Mesodermal cell (in vitro differentiated cells): ENCODE results near the gene FBXO17.
"Not testable (repeated sequence)": the region's sequence is repeated elsewhere in the genome, so short reads cannot be mapped to it uniquely, and the experiment has no call there.

ENCODE experiments used
- H3K27ac ChIP-seq: 2 replicates; pipeline ENCODE4 v1.7.0; 2013; ENCODE audit warnings: mild to moderate bottlenecking, low read depth, low read length, moderate library complexity; ENCODE audit not compliant: severe bottlenecking
- H3K36me3 ChIP-seq: 2 replicates; pipeline ENCODE4 v1.7.1; 2013; ENCODE audit warnings: mild to moderate bottlenecking, low read length, moderate library complexity; ENCODE audit not compliant: control insufficient read depth, insufficient read depth
- H3K4me1 ChIP-seq: one replicate; pipeline ENCODE4 v1.7.1; 2013; ENCODE audit warnings: mild to moderate bottlenecking, low read length; ENCODE audit not compliant: insufficient read depth, control insufficient read depth, poor library complexity, severe bottlenecking
- H3K4me3 ChIP-seq: 2 replicates; pipeline ENCODE4 v1.7.0; 2013; ENCODE audit warnings: low read length, control low read depth, mild to moderate bottlenecking; ENCODE audit not compliant: insufficient read depth, poor library complexity, severe bottlenecking; ENCODE audit errors: extremely low read depth
- H3K9me3 ChIP-seq: 2 replicates; pipeline ENCODE4 v1.7.1; 2013; ENCODE audit warnings: mild to moderate bottlenecking, low read length, moderate library complexity; ENCODE audit not compliant: control insufficient read depth
- WGBS, 2 experiments: methylation state at CpG; one replicate each; pipeline ENCODE4 v1.1.5; 2013; ENCODE audit warnings: missing lambda C conversion rate in 2 of 2; ENCODE audit not compliant: insufficient coverage in 2 of 2; 5-methylcytosine and 5-hydroxymethylcytosine counted together

Gene FBXO17

GRCh38 chr19:39003796-39004195 lies 28.3 kb upstream of the FBXO17 start:
- Histone ChIP-seq H3K9me3 (no peaks in the 10 kb centered on the region), H3K27ac (no peak overlapping the region), H3K4me3 (no peak overlapping the region), H3K4me1 (no peaks in the 10 kb centered on the region), H3K36me3 (no peaks in the 10 kb centered on the region)
- WGBS, 2 experiments, result 93 to 95% methylated on average over 3 to 4 of the region's 4 CpGs

GRCh38 chr19:39003188-39003587 lies 27.6 kb upstream of the FBXO17 start:
- WGBS, 2 experiments, result 78 to 100% methylated on average over 3 to 4 of the region's 4 CpGs
- H3K9me3 ChIP-seq, result no peaks in the 10 kb centered on the region
- no peak overlapping the region for H3K27ac ChIP-seq
- H3K4me3 ChIP-seq, result no peak overlapping the region
- H3K36me3 ChIP-seq, result no peaks in the 10 kb centered on the region
- H3K4me1 ChIP-seq, result no peaks in the 10 kb centered on the region

- Histone ChIP-seq H3K36me3 (no peaks in the 10 kb centered on the region), H3K4me1 (no peaks in the 10 kb centered on the region), H3K9me3 (no peaks in the 10 kb centered on the region), H3K4me3 (no peak overlapping the region), H3K27ac (no peak overlapping the region)
- 94 to 96% methylated on average over 5 to 7 of the region's 7 CpGs for WGBS, 2 experiments
These were observed 25.5 kb upstream of the FBXO17 start for GRCh38 chr19:39001041-39001440.

- H3K4me1 ChIP-seq, H3K36me3 ChIP-seq, H3K9me3 ChIP-seq, H3K27ac ChIP-seq, H3K4me3 ChIP-seq: not testable (repeated sequence)
- WGBS, 2 experiments, result 92 to 95% methylated on average over 3 of the region's 3 CpGs
These were observed 22.0 kb upstream of the FBXO17 start for GRCh38 chr19:38997576-38997975.

- peaks cover 6% of the 10 kb centered on the region for H3K4me1 ChIP-seq
- no peaks in the 10 kb centered on the region for H3K9me3 ChIP-seq
- no peak overlapping the region for H3K4me3 ChIP-seq
- H3K36me3 ChIP-seq, result no peaks in the 10 kb centered on the region
- 71 to 87% methylated on average over 2 to 3 of the region's 3 CpGs for WGBS, 2 experiments
- H3K27ac ChIP-seq, result peak overlapping the region; percentile 29
These were observed 17.7 kb upstream of the FBXO17 start for GRCh38 chr19:38993271-38993670.

GRCh38 chr19:38990949-38991697 lies 15.6 kb upstream of the FBXO17 start:
- Histone ChIP-seq H3K36me3 (no peaks in the 10 kb centered on the region), H3K4me1 (peaks cover 6% of the 10 kb centered on the region), H3K9me3 (no peaks in the 10 kb centered on the region), H3K4me3 (no peak overlapping the region), H3K27ac (no peak overlapping the region)
- 86 to 94% methylated on average over 10 of the region's 13 CpGs for WGBS, 2 experiments

GRCh38 chr19:38989614-38990013 lies 14.1 kb upstream of the FBXO17 start:
- H3K9me3 ChIP-seq, H3K4me3 ChIP-seq, H3K36me3 ChIP-seq, H3K4me1 ChIP-seq, H3K27ac ChIP-seq: not testable (repeated sequence)
- 80 to 100% methylated on average over 1 of the region's 1 CpG for WGBS, 2 experiments

GRCh38 chr19:38989066-38989605 lies 13.6 kb upstream of the FBXO17 start:
- 19 to 33% methylated on average over 9 to 11 of the region's 12 CpGs for WGBS, 2 experiments

GRCh38 chr19:38988627-38989026 lies 13.1 kb upstream of the FBXO17 start:
- H3K4me1 ChIP-seq, H3K9me3 ChIP-seq, H3K4me3 ChIP-seq, H3K36me3 ChIP-seq: not testable (repeated sequence)
- H3K27ac ChIP-seq, result peak overlapping the region; percentile 37
- 87 to 91% methylated on average over 2 to 3 of the region's 4 CpGs for WGBS, 2 experiments

More at GRCh38 chr19:38989066-38989605, 13.6 kb upstream of the FBXO17 start:
- Histone ChIP-seq H3K4me1 (peaks cover 6% of the 10 kb centered on the region), H3K4me3 (no peak overlapping the region), H3K27ac (peak overlapping the region; percentile 37), H3K36me3 (no peaks in the 10 kb centered on the region), H3K9me3 (no peaks in the 10 kb centered on the region)

- not testable (repeated sequence) for H3K4me1 ChIP-seq, H3K27ac ChIP-seq, H3K4me3 ChIP-seq, H3K36me3 ChIP-seq, H3K9me3 ChIP-seq
- WGBS, 2 experiments, result 70 to 95% methylated on average over 2 to 5 of the region's 6 CpGs
These were observed 12.2 kb upstream of the FBXO17 start for GRCh38 chr19:38987745-38988144.

- peaks cover 11% of the 10 kb centered on the region for H3K9me3 ChIP-seq
- no peak overlapping the region for H3K27ac ChIP-seq
- H3K4me1 ChIP-seq, result no peaks in the 10 kb centered on the region
- H3K4me3 ChIP-seq, result no peak overlapping the region
- no peaks in the 10 kb centered on the region for H3K36me3 ChIP-seq
- WGBS, 2 experiments, result 100% methylated on average over 1 of the region's 1 CpG
These were observed 9.7 kb upstream of the FBXO17 start for GRCh38 chr19:38985262-38985661.
